Neural crest cell (in vitro differentiated cells): ENCODE data around the gene GPR42. TPM values are rescaled to one million over a fixed set of nuclear protein-coding genes. Genes with fewer than 3 reads are reported as not detected.
A peak's percentile ranks its signal among the peaks of the same experiment; 100 is the strongest.

Experiments used
- DNase-seq: peaks from one replicate; pipeline ENCODE4 v3.0.0; 2021; ENCODE audit warnings: low read depth, mixed read lengths, low spot score
- H3K27ac Mint-ChIP-seq: one replicate; pipeline ENCODE4 v1.8.0; 2021; ENCODE audit warnings: mild to moderate bottlenecking, mixed read lengths; ENCODE audit not compliant: unreplicated experiment
- H3K27me3 Mint-ChIP-seq: 2 replicates; pipeline ENCODE4 v1.8.0; 2021; ENCODE audit warnings: low read depth, mild to moderate bottlenecking, mixed read lengths
- H3K36me3 Mint-ChIP-seq: 2 replicates; pipeline ENCODE4 v1.8.0; 2021; ENCODE audit warnings: low read depth, mild to moderate bottlenecking, mixed read lengths
- H3K4me1 Mint-ChIP-seq: 2 replicates; pipeline ENCODE4 v1.8.0; 2021; ENCODE audit warnings: mixed read lengths
- H3K4me3 Mint-ChIP-seq: one replicate; pipeline ENCODE4 v1.8.0; 2021; ENCODE audit warnings: mild to moderate bottlenecking, mixed read lengths
- H3K9me3 Mint-ChIP-seq: 2 replicates; pipeline ENCODE4 v1.8.0; 2021; ENCODE audit warnings: mixed read lengths
- CTCF ChIP-seq: fragments of 200-600 bp; sonication (generic); conservative IDR thresholded peaks from 2 replicates; pipeline ENCODE4 v1.5.0; 2021; ENCODE audit warnings: antibody characterized with exemption, mild to moderate bottlenecking
- total RNA-seq: library from RNA; stranded (reverse); gene quantifications from 2 replicates; pipeline ENCODE4 v1.2.1, GENCODE V29; 2021

The GPR42 gene
- total RNA-seq, 1 donor from 2014 or later: not detected

- Mint-ChIP-seq H3K9me3 (no peaks in the 10 kb centered on the region), H3K27me3 (peaks cover 25% of the 10 kb centered on the region), H3K4me1 (no peaks in the 10 kb centered on the region), H3K4me3 (no peak overlapping the region), H3K36me3 (no peaks in the 10 kb centered on the region), H3K27ac (no peak overlapping the region)
- DNase-seq: no peak
- no peak for TF ChIP-seq CTCF
These were observed 41.5 kb upstream of the GPR42 start for GRCh38 chr19:35329323-35329722.

GRCh38 chr19:35330475-35330874 lies 40.4 kb upstream of the GPR42 start:
- Mint-ChIP-seq H3K36me3 (no peaks in the 10 kb centered on the region), H3K9me3 (no peaks in the 10 kb centered on the region), H3K27ac (no peak overlapping the region), H3K27me3 (peaks cover 18% of the 10 kb centered on the region), H3K4me1 (no peaks in the 10 kb centered on the region), H3K4me3 (no peak overlapping the region)
- no peak for DNase-seq
- no peak for TF ChIP-seq CTCF

GRCh38 chr19:35331551-35332214 lies 39.2 kb upstream of the GPR42 start:
- TF ChIP-seq CTCF: no peak
- no peaks in the 10 kb centered on the region for H3K36me3 Mint-ChIP-seq
- H3K27ac Mint-ChIP-seq: peak overlapping the region; percentile 6
- peaks cover 11% of the 10 kb centered on the region for H3K27me3 Mint-ChIP-seq
- DNase-seq: no peak
- no peaks in the 10 kb centered on the region for H3K9me3 Mint-ChIP-seq
- no peak overlapping the region for H3K4me3 Mint-ChIP-seq
- H3K4me1 Mint-ChIP-seq: no peaks in the 10 kb centered on the region

- no peak for DNase-seq
- Mint-ChIP-seq H3K4me1 (no peaks in the 10 kb centered on the region), H3K27ac (no peak overlapping the region), H3K9me3 (no peaks in the 10 kb centered on the region), H3K36me3 (no peaks in the 10 kb centered on the region), H3K4me3 (no peak overlapping the region), H3K27me3 (peaks cover 8% of the 10 kb centered on the region)
- TF ChIP-seq CTCF: no peak
These were observed 38.1 kb upstream of the GPR42 start for GRCh38 chr19:35332817-35333216.

- H3K9me3 Mint-ChIP-seq: no peaks in the 10 kb centered on the region
- no peaks in the 10 kb centered on the region for H3K36me3 Mint-ChIP-seq
- H3K4me1 Mint-ChIP-seq: no peaks in the 10 kb centered on the region
- H3K27me3 Mint-ChIP-seq: peaks cover 5% of the 10 kb centered on the region
- no peak overlapping the region for H3K27ac Mint-ChIP-seq
- no peak for DNase-seq
- no peak overlapping the region for H3K4me3 Mint-ChIP-seq
- TF ChIP-seq CTCF: no peak
These were observed 36.6 kb upstream of the GPR42 start for GRCh38 chr19:35334144-35334753.
